GM12874 (cell line): ENCODE data around the gene PLCH1.

Experiments used
- TF ChIP-seq, protein P1 (sequence below): IDR thresholded peaks from 2 replicates; pipeline ENCODE4 v1.5.1; 2011; ENCODE audit warnings: low read depth, mild to moderate bottlenecking, control low read depth, low read length, moderate library complexity; ENCODE audit not compliant: insufficient read depth

PLCH1 gene

DNA sequence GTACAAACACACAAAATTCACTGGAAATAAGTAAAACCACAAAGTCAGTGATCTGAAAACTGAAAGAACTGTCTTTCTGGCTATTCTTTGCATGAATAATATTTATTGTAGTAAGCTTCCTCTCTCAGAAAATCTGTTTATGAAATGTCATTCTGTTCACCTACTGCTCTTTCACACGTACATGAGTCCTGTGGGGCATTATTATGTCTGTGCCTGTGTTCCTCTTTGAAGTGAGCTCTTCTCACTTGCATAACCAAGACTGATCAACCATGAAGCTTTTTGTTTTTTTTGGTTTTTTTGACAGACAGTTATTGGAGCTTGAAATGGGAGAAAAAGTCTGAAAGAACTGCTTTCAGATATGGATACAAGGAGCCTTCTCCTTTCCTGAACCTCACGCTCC, 195.8 kb downstream of the PLCH1 start:
- TF ChIP-seq, protein P1, sequence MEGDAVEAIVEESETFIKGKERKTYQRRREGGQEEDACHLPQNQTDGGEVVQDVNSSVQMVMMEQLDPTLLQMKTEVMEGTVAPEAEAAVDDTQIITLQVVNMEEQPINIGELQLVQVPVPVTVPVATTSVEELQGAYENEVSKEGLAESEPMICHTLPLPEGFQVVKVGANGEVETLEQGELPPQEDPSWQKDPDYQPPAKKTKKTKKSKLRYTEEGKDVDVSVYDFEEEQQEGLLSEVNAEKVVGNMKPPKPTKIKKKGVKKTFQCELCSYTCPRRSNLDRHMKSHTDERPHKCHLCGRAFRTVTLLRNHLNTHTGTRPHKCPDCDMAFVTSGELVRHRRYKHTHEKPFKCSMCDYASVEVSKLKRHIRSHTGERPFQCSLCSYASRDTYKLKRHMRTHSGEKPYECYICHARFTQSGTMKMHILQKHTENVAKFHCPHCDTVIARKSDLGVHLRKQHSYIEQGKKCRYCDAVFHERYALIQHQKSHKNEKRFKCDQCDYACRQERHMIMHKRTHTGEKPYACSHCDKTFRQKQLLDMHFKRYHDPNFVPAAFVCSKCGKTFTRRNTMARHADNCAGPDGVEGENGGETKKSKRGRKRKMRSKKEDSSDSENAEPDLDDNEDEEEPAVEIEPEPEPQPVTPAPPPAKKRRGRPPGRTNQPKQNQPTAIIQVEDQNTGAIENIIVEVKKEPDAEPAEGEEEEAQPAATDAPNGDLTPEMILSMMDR = no peak

DNA sequence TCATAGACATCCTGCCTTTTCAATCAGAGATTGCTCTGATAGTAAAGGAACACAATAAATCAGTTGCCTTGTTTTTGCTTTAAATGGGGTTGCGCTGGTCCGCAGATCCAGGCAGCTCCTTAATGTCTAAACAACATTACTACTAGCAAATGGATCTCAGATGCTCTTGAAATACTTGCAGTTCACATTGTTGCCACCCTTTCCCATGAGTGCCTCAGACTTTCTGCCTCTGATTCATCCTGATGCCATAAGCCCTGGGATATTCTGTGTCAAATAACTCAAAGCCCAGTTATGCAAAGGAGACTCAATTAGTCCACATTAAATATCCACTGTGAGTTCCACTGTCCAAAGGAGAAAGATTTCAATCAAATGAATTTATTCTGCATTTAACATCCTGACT, 196.7 kb downstream of the PLCH1 start:
- TF ChIP-seq, protein P1 = no peak

DNA sequence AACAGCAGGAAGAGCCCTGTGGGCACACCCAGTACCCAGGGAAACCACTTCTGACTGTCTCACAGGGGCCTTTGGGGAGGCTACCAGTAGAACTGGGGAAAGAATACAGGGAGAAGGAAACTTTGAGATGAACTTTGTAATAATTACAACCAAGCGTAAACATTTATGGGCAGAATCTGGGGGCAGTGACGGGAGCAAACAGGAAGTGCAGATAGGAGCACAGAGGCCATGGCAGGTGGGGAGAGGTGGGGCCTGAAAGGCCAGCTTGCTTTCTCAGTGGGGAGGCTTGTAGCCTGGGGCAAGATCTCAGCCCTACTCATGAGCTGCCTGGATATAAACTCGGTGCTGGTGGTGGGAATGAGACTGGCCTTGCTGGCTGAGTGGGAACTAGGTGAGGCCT, 209.8 kb downstream of the PLCH1 start:
- TF ChIP-seq, protein P1 = no peak

DNA sequence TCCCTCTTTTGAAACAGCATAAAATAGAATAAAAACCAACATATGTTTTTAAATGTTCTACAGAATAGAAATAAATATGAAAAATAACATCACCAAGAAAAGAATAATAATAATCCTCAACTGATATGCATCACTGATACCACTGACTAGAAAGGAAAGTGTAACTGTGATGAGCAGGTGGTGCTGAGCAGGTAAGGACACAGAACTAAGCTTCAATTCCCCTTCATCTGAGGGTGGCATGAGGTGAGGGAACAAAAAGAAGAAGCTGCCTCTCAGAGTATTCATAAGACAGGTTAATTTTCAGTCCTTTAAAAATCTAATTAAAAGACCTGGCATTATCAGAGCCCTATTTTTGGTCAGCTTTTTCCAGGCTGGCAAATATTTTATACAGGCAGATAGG, 216.3 kb downstream of the PLCH1 start:
- TF ChIP-seq, protein P1 = no peak

DNA sequence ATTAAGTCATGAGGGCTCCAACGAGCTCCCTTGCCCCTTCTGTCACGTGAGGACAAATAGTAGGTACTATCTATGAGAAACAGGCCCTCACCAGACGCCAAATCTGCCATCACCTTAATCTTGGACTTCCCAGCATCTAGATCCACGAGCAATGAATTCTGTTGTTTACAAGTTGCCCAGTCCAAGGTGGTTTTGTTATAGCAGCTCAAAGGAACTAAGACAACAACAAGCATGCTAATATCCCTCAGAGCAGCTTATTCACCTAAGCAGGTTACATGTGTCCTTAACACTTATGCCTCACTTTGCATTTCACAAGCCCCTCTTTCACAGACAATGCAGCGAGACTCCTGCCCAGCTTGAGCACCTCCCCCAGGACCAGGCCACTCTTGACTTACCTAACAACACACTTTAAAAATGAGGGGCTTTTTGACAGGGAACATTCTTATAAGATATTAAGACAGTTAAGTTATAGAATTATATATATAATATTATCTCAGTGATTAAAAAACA, 219.5 kb downstream of the PLCH1 start:
- TF ChIP-seq, protein P1 = no peak

DNA sequence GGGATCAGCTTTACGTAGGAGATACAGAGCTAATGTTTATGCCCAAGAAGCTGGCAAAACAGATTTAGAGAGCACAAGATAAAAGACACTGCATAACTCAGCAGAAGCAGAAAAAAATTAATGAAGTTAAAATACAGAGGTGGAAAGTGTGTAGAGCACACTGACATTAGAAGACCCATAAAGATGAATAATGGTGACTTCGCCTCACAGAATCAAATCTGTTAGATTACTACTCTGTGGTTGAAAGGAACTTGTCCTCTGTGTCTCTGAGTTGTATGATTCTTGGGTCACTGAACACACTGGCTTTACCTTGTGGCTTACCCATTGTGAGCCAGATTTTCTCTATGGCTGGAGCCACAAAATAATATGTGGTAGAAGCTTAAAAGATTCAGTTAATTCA, 224.4 kb downstream of the PLCH1 start:
- TF ChIP-seq, protein P1 = no peak

DNA sequence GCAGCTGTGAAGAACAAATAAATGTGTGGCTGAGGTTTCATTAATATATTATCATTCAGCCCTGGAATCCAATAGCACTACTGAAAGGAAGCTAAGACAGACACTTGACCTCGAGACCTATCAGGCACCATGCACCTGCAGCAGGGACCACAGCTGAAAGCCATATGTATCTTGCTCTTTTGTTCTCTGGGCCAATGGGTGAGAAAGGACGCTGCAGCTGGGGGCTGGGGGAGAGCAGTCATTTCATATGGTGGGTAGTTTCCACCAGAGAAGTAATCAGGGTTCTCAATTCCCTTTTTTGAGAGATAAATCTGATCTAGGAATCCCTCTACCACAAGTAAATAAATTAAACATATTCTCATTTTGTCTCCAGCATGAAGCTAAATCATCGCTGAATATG, 225.8 kb downstream of the PLCH1 start:
- TF ChIP-seq, protein P1 = no peak
